Measurements from ENCODE around the gene CACNA2D2.

The CACNA2D2 gene

GRCh38 chr3:50441424-50442217 lies 61.8 kb downstream of the CACNA2D2 start:
- H3K9me3 ChIP-seq (ENCODE audit: insufficient read depth, low read depth, low read length): no peaks in the 10 kb centered on the region
- H3K36me3 ChIP-seq (ENCODE audit: insufficient read depth, low read length): no peaks in the 10 kb centered on the region
- no peaks in the 10 kb centered on the region for H3K79me2 ChIP-seq (ENCODE audit: insufficient read depth, low read length)
- H2AFZ ChIP-seq (ENCODE audit: low read length): no peak overlapping the region
- H4K20me1 ChIP-seq (ENCODE audit: insufficient read depth, low read length, poor library complexity, severe bottlenecking): no peaks in the 10 kb centered on the region
- TF ChIP-seq EZH2phosphoT487 (IDR thresholded peaks at IDR 0.05; ENCODE audit: borderline replicate concordance) (no peak), CTCF (conservative IDR thresholded peaks at IDR 0.05; ENCODE audit: low read length) (no peak)
- H3K4me2 ChIP-seq (ENCODE audit: low read depth, low read length, poor library complexity, severe bottlenecking): no peak overlapping the region
- H3F3A ChIP-seq (ENCODE audit: low read depth): no peaks in the 10 kb centered on the region
- no peaks in the 10 kb centered on the region for H3K4me1 ChIP-seq (ENCODE audit: insufficient read depth, low read length, poor library complexity, severe bottlenecking)
- no peak overlapping the region for H3K4me3 ChIP-seq (ENCODE audit: low read length, poor library complexity, severe bottlenecking)
- H3K9ac ChIP-seq (ENCODE audit: low read depth, low read length, poor library complexity, severe bottlenecking): no peak overlapping the region
- H3K9me2 ChIP-seq (replicated peaks; ENCODE audit: low read depth, low read length): no peaks in the 10 kb centered on the region
- H3K27me3 ChIP-seq (ENCODE audit: insufficient read depth, low read length, poor library complexity, severe bottlenecking): no peaks in the 10 kb centered on the region

GRCh38 chr3:50436114-50436674 lies 67.2 kb downstream of the CACNA2D2 start:
- H3K4me2 ChIP-seq (ENCODE audit: low read depth, low read length, poor library complexity, severe bottlenecking): no peak overlapping the region
- H3K27me3 ChIP-seq (ENCODE audit: insufficient read depth, low read length, poor library complexity, severe bottlenecking): no peaks in the 10 kb centered on the region
- no peaks in the 10 kb centered on the region for H3K4me1 ChIP-seq (ENCODE audit: insufficient read depth, low read length, poor library complexity, severe bottlenecking)
- no peaks in the 10 kb centered on the region for H3F3A ChIP-seq (ENCODE audit: low read depth)
- H3K4me3 ChIP-seq (ENCODE audit: low read length, poor library complexity, severe bottlenecking): no peak overlapping the region
- H4K20me1 ChIP-seq (ENCODE audit: insufficient read depth, low read length, poor library complexity, severe bottlenecking): no peaks in the 10 kb centered on the region
- no peaks in the 10 kb centered on the region for H3K79me2 ChIP-seq (ENCODE audit: insufficient read depth, low read length)
- H3K9me3 ChIP-seq (ENCODE audit: insufficient read depth, low read depth, low read length): no peaks in the 10 kb centered on the region
- TF ChIP-seq EZH2phosphoT487 (IDR thresholded peaks at IDR 0.05; ENCODE audit: borderline replicate concordance) (no peak), CTCF (conservative IDR thresholded peaks at IDR 0.05; ENCODE audit: low read length) (peak; percentile 86)
- no peak overlapping the region for H2AFZ ChIP-seq (ENCODE audit: low read length)
- H3K9me2 ChIP-seq (replicated peaks; ENCODE audit: low read depth, low read length): no peaks in the 10 kb centered on the region
- no peaks in the 10 kb centered on the region for H3K36me3 ChIP-seq (ENCODE audit: insufficient read depth, low read length)
- no peak overlapping the region for H3K9ac ChIP-seq (ENCODE audit: low read depth, low read length, poor library complexity, severe bottlenecking)

- Histone ChIP-seq H3K9ac (ENCODE audit: low read depth, low read length, poor library complexity, severe bottlenecking) (no peak overlapping the region), H2AFZ (ENCODE audit: low read length) (no peak overlapping the region), H3K4me3 (ENCODE audit: low read length, poor library complexity, severe bottlenecking) (no peak overlapping the region), H3K27me3 (ENCODE audit: insufficient read depth, low read length, poor library complexity, severe bottlenecking) (no peaks in the 10 kb centered on the region), H3K79me2 (ENCODE audit: insufficient read depth, low read length) (no peaks in the 10 kb centered on the region), H4K20me1 (ENCODE audit: insufficient read depth, low read length, poor library complexity, severe bottlenecking) (no peaks in the 10 kb centered on the region), H3K4me1 (ENCODE audit: insufficient read depth, low read length, poor library complexity, severe bottlenecking) (no peaks in the 10 kb centered on the region), H3K9me2 (replicated peaks; ENCODE audit: low read depth, low read length) (no peaks in the 10 kb centered on the region), H3K9me3 (ENCODE audit: insufficient read depth, low read depth, low read length) (no peaks in the 10 kb centered on the region), H3K4me2 (ENCODE audit: low read depth, low read length, poor library complexity, severe bottlenecking) (no peak overlapping the region), H3K36me3 (ENCODE audit: insufficient read depth, low read length) (no peaks in the 10 kb centered on the region), H3F3A (ENCODE audit: low read depth) (no peaks in the 10 kb centered on the region)
- TF ChIP-seq CTCF (conservative IDR thresholded peaks at IDR 0.05; ENCODE audit: low read length): no peak
- no peak for TF ChIP-seq EZH2phosphoT487 (IDR thresholded peaks at IDR 0.05; ENCODE audit: borderline replicate concordance)
Measured at GRCh38 chr3:50435371-50436113, 67.9 kb downstream of the CACNA2D2 start.
